ENCODE data around the gene OR52E6. TPM values are rescaled to one million over a fixed set of nuclear protein-coding genes. Genes with fewer than 3 reads are reported as not detected.

Gene OR52E6
- polyA plus RNA-seq, 3 donors, result not detected

DNA sequence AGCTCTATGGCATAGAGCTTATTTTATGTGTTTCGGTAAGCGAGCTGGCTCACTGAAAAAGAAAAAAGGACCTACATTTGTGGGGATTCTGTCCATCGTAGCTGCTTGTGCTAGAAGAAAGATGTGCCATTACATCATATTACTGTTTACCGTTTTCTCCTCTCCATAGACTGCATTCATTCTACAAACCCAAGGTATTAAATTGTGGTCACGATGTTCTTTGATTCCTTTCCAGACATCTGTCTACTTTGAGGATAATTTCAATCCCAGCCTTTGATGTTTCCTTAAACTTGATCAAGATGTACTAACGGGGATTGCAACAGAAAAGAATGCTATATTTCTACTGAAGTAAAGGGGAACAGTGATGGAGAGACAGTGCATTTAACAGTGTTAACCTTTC is 45.2 kb downstream of the OR52E6 start:
- Mint-ChIP-seq H3K36me3 (no peaks in the 10 kb centered on the region), H3K9me3 (peaks cover 0 to 3% (median 1%) of the 10 kb centered on the region in 7 donors), H3K4me3 (no peak overlapping the region), H3K4me1 (peaks cover 3% of the 10 kb centered on the region), H3K27me3 (ENCODE audit: low read depth in 3 of 3) (peaks cover 0 to 2% (median 0%) of the 10 kb centered on the region in 3 donors), H3K27ac (no peak overlapping the region)
- no peak for TF ChIP-seq CTCF (IDR thresholded peaks at IDR 0.05)
- H2AFZ ChIP-seq (ENCODE audit: insufficient read depth, low read depth, low read length, poor library complexity, severe bottlenecking), result no peak overlapping the region
- no peak overlapping the region for H3K9ac ChIP-seq (ENCODE audit: insufficient read depth, low read length, poor library complexity, severe bottlenecking)
- H3K27me3 ChIP-seq (ENCODE audit: control insufficient read depth in 2 of 2, insufficient read depth in 2 of 2, low read length in 2 of 2), result no peaks in the 10 kb centered on the region
- H3K27ac ChIP-seq (ENCODE audit: low read depth in 1 of 2, low read length in 2 of 2), result no peak overlapping the region
- intact Hi-C loops (cut with micrococcal nuclease), result loop anchor here in 1 of 2 donors (10.0 kb wide), 1 partner anchor 1142 kb away; no protein-coding TSS in a partner anchor
- no peak overlapping the region for H3K4me2 ChIP-seq (replicated peaks; ENCODE audit: extremely low read depth, low read length, poor library complexity, severe bottlenecking)
- H3K4me3 ChIP-seq (replicated peaks in 1 of 3; ENCODE audit: low read depth in 2 of 3, low read length in 3 of 3), result no peak overlapping the region
- DNase-seq, result no peak
- no peaks in the 10 kb centered on the region for H3K4me1 ChIP-seq (ENCODE audit: control insufficient read depth in 1 of 2, insufficient read depth in 2 of 2, low read length in 2 of 2)
- WGBS (ENCODE audit: insufficient coverage), result no CpG with 5 or more reads among the region's 6 CpGs
- H4K20me1 ChIP-seq (ENCODE audit: insufficient read depth, low read length), result no peaks in the 10 kb centered on the region
- no peaks in the 10 kb centered on the region for H3K36me3 ChIP-seq (replicated peaks in 1 of 2; ENCODE audit: control insufficient read depth in 1 of 2, insufficient read depth in 2 of 2, low read length in 2 of 2)
- H3K9me3 ChIP-seq (replicated peaks in 1 of 2; ENCODE audit: control insufficient read depth in 1 of 2, insufficient read depth in 1 of 2, low read length in 2 of 2), result no peaks in the 10 kb centered on the region
- no peaks in the 10 kb centered on the region for H3K79me2 ChIP-seq (ENCODE audit: insufficient read depth, low read length)

GRCh38 chr11:5791165-5791564 is 50.5 kb downstream of the OR52E6 start, which contains the start of gene OR52N1:
Gene OR52N1 (minus strand): TSS chr11:5791265. CDS start chr11:5788816, 2,449 bp downstream.
- no peak within 1 kb of the TSS for H3K9ac ChIP-seq (ENCODE audit: insufficient read depth, low read length, poor library complexity, severe bottlenecking)
- peaks cover 0 to 2% (median 2%) of the 10 kb centered on the region in 3 donors for H3K27me3 Mint-ChIP-seq (ENCODE audit: low read depth in 3 of 3)
- no peaks in the 10 kb centered on the region for H3K4me1 ChIP-seq (ENCODE audit: control insufficient read depth in 1 of 2, insufficient read depth in 2 of 2, low read length in 2 of 2)
- H3K27me3 ChIP-seq (ENCODE audit: control insufficient read depth in 2 of 2, insufficient read depth in 2 of 2, low read length in 2 of 2), result no peaks in the 10 kb centered on the region
- TF ChIP-seq CTCF (IDR thresholded peaks at IDR 0.05), result no peak
- intact Hi-C loops (cut with micrococcal nuclease), result loop anchor here in 1 of 2 donors (10.0 kb wide), 1 partner anchor 1136 kb away; no protein-coding TSS in a partner anchor
- H3K36me3 Mint-ChIP-seq, result no peaks in the 10 kb centered on the region
- H3K9me3 ChIP-seq (replicated peaks in 1 of 2; ENCODE audit: control insufficient read depth in 1 of 2, insufficient read depth in 1 of 2, low read length in 2 of 2), result no peaks in the 10 kb centered on the region
- H3K79me2 ChIP-seq (ENCODE audit: insufficient read depth, low read length), result no peaks in the 10 kb centered on the region
- no peak within 1 kb of the TSS for H3K4me2 ChIP-seq (replicated peaks; ENCODE audit: extremely low read depth, low read length, poor library complexity, severe bottlenecking)
- peaks cover 0 to 3% (median 0%) of the 10 kb centered on the region in 7 donors for H3K9me3 Mint-ChIP-seq
- no peaks in the 10 kb centered on the region for H3K36me3 ChIP-seq (replicated peaks in 1 of 2; ENCODE audit: control insufficient read depth in 1 of 2, insufficient read depth in 2 of 2, low read length in 2 of 2)
- H4K20me1 ChIP-seq (ENCODE audit: insufficient read depth, low read length), result no peaks in the 10 kb centered on the region
- H2AFZ ChIP-seq (ENCODE audit: insufficient read depth, low read depth, low read length, poor library complexity, severe bottlenecking), result no peak within 1 kb of the TSS
- H3K4me3 ChIP-seq (replicated peaks in 1 of 3; ENCODE audit: low read depth in 2 of 3, low read length in 3 of 3), result no peak within 1 kb of the TSS
- DNase-seq, result no peak
- H3K27ac ChIP-seq (ENCODE audit: low read depth in 1 of 2, low read length in 2 of 2), result no peak within 1 kb of the TSS
- no peak within 1 kb of the TSS for H3K4me3 Mint-ChIP-seq
- no peak within 1 kb of the TSS for H3K27ac Mint-ChIP-seq
- H3K4me1 Mint-ChIP-seq, result no peaks in the 10 kb centered on the region
- WGBS (ENCODE audit: insufficient coverage), result 100% methylated on average over 2 of the region's 3 CpGs

Other genes starting within 250 kb of the OR52E6 start
- gene TRIM6, start 245.3 kb downstream of the OR52E6 start, polyA plus RNA-seq, result under 1 TPM; 0.11 to 0.44 (median 0.15) TPM
- 10 to 100 TPM; 21.9 to 25.7 (median 23.5) TPM for gene TRIM34, start 216.9 kb downstream of the OR52E6 start, polyA plus RNA-seq
- 10 to 100 TPM in 2 of 3 donors, 1 to 10 TPM in 1; 9.4 to 14.4 (median 10.6) TPM for gene TRIM5, start 156.8 kb downstream of the OR52E6 start, polyA plus RNA-seq
- 100 to 1,000 TPM; 122 to 277 (median 132) TPM for gene TRIM22, start 152.1 kb downstream of the OR52E6 start, polyA plus RNA-seq
- gene OR56B1, start 105.4 kb downstream of the OR52E6 start, polyA plus RNA-seq, result under 1 TPM in 1 of 3 donors, not detected in 2; 0.04 TPM
- gene OR52N4, start 87.7 kb downstream of the OR52E6 start, polyA plus RNA-seq, result under 1 TPM in 2 of 3 donors, not detected in 1; 0.24 to 0.31 TPM
- gene OR52N5, start 58.5 kb downstream of the OR52E6 start, polyA plus RNA-seq, result not detected
- not detected for gene OR52N1, start 50.6 kb downstream of the OR52E6 start, polyA plus RNA-seq
- not detected for gene OR52N2, start 33.0 kb downstream of the OR52E6 start, polyA plus RNA-seq
- gene OR52E8, start 15.8 kb upstream of the OR52E6 start, polyA plus RNA-seq, result not detected
- not detected for gene OR52E4, start 38.7 kb upstream of the OR52E6 start, polyA plus RNA-seq
- gene OR52E5, start 51.3 kb upstream of the OR52E6 start, polyA plus RNA-seq, result not detected
- gene OR56A3, start 100.4 kb upstream of the OR52E6 start, polyA plus RNA-seq, result not detected
- not detected for gene OR56A5, start 126.6 kb upstream of the OR52E6 start, polyA plus RNA-seq
- gene OR52L1, start 145.1 kb upstream of the OR52E6 start, polyA plus RNA-seq, result not detected
- gene OR56A4, start 165.0 kb upstream of the OR52E6 start, polyA plus RNA-seq, result not detected
- under 1 TPM in 1 of 3 donors, not detected in 2; 0.01 TPM for gene OR56A1, start 188.9 kb upstream of the OR52E6 start, polyA plus RNA-seq

All from CD14-positive monocyte (primary cell).